GM18517 (cell line): ENCODE results near the gene DAB1.
"Not testable (repeated sequence)": the region's sequence is repeated elsewhere in the genome, so short reads cannot be mapped to it uniquely, and the experiment has no call there.

ENCODE experiments used
- ATAC-seq: cut with Tn5 transposase; IDR thresholded peaks from one replicate; pipeline ENCODE4 v1.9.1; 2021; ENCODE audit warnings: mild to moderate bottlenecking, moderate library complexity; ENCODE audit not compliant: unreplicated experiment

Gene DAB1

GRCh38 chr1:57362480-57362879, 61.4 kb downstream of the DAB1 start:
- no peak for ATAC-seq

DNA sequence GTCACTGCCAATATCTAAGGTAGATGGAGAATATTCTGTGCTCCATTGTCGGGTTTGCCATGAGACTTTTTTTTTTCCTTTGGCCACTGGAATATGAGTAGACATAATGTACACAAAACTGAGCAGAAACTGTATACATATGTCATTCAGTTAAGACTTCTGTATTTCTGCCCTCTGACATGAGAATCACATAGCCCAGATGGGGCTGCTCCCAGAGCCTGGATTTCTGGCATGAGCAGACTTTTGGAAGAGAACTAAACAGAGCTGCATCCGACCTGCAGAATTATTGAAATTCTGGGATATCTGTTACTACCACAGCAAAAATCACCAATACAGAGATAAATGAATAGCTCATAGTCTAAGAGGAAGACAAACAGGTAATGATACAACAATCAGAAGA, 62.3 kb downstream of the DAB1 start:
- no peak for ATAC-seq

GRCh38 chr1:57360846-57361407, 62.9 kb downstream of the DAB1 start:
- ATAC-seq = no peak

- ATAC-seq = no peak
Measured at GRCh38 chr1:57357462-57357861, 66.4 kb downstream of the DAB1 start.

DNA sequence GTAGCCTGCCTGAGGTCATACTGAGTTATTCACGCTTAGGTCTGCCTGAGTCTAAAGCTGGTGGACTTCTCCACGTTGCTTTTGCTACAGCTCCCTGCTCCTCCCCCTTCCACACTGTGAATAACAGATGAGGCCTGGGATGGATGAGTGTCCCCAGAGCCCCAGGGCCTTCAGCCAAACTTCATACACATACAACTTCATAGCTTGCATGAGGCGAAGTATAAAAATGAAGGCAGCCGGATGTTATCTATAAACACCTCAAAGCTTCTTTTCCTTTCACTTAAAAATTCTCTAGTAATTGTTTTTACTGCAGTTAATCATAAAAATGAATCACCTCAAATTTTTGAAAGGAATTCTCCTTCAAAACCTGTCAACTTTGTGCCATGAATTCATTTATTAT, 70.2 kb downstream of the DAB1 start:
- ATAC-seq = no peak

- ATAC-seq = no peak
Measured at GRCh38 chr1:57350610-57351009, 73.2 kb downstream of the DAB1 start.

- no peak for ATAC-seq
Measured at GRCh38 chr1:57348921-57349320, 74.9 kb downstream of the DAB1 start.

DNA sequence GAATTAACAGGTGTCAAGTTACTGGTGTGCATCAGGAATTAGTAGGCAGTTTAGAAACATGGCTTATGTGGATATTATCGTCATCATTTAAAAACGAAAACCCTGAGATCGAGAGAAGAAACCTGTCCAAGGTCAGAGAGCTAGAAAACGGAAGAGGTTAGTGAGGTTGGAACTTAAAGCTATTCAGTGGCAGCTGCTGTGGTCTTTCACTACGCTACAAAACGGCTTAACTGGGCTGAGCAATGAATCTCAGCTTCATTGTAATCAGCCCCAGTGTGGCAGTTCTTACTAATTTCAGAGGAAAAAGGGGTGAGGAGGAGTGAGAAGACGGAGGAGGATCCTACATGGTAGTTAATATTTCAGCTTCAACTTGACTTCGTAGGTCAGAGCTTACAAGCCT, 77.9 kb downstream of the DAB1 start:
- no peak for ATAC-seq

GRCh38 chr1:57344265-57344664, 79.6 kb downstream of the DAB1 start:
- ATAC-seq = no peak

- not testable (repeated sequence) for ATAC-seq
Measured at GRCh38 chr1:57343298-57343915, 80.5 kb downstream of the DAB1 start.

DNA sequence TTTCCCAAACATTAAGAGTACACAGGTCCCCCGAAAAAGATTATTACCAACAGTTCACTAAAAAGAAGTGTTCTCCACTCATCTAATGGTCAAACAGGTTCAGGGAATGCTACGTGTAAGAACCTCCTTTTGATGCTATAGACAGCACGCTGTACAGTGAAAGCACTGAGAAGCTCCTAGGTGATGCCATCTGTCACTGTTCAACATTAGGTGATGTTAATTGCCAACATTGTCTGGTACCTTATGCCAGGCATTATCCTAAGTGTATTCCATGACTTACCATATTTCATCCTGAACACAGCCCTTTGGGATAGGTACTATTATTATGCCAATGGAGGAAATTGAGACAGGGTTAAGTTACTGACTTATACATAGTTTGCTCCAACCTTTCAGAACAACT, 82.1 kb downstream of the DAB1 start:
- ATAC-seq = no peak

DNA sequence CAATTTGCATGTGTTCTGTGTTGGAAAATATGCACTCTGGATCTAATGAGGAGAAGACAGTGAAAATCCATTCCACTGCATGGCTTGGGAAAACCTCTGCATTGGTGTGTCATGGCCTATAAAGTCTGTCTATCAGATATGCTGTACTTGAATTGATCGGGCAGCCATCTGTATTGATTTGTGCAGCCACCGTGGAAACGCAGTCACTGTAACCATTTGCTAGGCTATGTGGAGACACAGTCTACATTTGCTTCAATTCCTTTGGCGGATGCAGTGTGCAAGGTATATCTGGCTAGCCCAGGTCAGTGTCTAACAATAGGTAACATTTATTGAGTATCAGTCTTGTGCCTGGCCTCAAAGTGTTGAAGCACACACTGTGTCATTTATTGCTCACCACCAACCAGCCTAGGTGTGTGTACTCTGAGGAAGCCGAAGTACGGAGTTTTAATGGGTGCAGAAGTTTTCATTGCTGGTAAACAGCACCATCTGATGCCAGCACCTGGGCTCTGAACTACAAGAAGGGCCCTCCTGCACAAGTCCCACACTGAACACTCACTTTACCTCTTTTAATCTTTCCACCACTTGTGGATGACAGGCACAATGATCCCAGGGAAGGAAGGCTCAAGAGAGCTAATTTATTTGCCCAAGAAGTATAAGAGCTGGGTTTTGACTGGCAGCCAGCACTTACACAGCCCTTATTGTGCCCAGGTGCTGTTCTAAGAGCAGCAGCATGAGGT, 83.4 kb downstream of the DAB1 start:
- no peak for ATAC-seq

DNA sequence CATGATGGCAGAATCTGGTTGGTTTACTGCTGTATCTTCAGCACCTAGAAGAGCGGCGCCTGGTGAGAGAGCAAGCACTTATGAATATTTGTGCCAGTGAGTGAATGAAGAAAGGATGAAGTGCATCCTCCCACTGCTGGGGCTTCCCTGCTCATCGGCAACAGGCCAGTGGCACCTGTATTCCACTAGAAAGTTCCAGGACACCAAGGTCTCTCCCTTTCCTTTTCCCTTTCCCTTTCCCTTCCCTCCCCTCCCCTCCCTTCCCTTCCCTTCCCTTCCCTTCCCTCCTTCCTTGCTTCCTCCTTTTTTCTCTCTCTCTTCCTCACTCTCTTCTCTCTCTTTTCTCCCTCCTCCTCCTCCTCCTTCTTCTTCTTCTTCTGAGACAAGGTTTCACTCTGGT, 86.2 kb downstream of the DAB1 start:
- no peak for ATAC-seq

- ATAC-seq = no peak
Measured at GRCh38 chr1:57336793-57337192, 87.1 kb downstream of the DAB1 start.

DNA sequence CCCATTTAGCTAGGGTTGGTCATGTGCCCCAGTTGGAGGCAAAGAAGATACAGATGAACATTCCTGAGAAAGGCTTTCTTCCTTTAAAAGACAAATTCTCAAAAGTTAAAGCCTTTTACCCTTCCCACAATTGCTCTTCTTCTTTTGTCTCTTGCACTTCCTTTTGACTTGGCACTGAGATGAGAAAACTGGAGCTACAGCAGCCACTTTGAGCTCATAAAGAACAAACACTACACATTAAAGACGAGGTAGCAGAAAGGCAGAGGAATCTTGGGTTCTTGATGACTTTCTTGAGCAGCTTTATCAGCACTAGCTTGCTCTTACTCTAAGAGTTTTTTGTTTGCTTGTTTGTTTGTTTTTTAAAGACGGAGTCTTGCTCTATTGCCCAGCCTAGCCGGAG, 92.2 kb downstream of the DAB1 start:
- no peak for ATAC-seq

DNA sequence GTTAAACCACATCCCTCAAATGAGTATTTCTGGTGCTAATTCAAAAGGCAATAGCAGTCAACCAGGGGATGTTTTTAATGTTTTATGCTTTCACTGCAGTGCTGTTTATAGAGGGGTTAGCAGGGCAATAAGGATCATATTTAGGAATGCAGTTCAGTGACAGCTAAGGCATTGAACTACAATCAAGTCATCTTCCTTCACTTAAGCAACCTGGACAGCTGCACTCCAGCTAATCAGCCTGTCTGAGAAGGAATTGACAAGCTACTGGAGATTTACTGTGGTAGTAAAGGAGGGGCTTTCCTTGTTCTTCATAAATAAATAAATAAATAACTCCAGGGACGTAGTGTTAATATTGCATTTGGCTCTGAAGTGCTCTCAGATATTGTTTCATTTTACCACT, 93.9 kb downstream of the DAB1 start:
- ATAC-seq = no peak

DNA sequence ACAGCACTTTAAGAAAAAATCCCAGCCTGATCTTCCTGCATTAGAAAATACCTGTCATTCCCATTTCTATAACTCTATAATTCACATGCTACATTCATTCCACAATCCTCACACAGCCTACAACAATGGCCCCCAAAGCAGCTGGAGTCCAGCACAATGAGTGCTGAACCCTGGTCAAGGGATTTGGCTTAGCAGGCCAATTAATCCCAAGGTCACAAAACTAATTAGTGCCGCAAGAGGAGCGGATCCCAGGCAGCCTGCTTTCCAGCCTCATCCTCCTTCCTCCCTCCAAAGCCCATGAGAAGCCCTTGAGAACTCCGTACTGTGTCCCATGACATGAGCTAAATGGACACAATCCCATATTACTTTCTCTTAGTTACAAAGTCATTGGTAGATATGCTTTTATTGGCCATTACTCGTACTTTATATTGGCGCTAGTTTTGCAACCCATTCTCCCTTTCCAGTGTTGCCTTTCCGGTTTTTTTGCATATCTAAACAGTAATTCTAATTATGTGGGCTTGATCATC, 94.8 kb downstream of the DAB1 start:
- no peak for ATAC-seq

DNA sequence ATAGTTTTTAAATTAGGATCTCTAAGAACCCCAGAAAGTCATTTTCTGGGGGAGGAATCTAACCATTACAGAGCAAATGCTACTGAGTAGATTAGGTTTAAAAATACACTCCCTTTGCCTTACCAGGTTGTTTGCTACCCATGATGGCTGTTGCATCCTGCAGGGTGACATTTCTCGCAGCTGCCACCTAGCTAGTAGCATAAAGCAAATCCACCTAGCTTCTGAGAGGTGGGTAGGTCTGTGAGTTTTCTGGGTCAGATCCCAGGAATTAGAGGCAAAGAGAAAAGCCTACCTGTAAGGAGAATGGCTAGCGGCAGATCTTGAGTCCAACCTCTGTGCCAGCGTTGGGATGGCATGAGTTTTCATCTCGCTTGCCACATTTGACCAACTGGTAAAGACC, 95.9 kb downstream of the DAB1 start:
- no peak for ATAC-seq

- no peak for ATAC-seq
Measured at GRCh38 chr1:57327336-57327735, 96.5 kb downstream of the DAB1 start.

- ATAC-seq = no peak
Measured at GRCh38 chr1:57325536-57325935, 98.3 kb downstream of the DAB1 start.

DNA sequence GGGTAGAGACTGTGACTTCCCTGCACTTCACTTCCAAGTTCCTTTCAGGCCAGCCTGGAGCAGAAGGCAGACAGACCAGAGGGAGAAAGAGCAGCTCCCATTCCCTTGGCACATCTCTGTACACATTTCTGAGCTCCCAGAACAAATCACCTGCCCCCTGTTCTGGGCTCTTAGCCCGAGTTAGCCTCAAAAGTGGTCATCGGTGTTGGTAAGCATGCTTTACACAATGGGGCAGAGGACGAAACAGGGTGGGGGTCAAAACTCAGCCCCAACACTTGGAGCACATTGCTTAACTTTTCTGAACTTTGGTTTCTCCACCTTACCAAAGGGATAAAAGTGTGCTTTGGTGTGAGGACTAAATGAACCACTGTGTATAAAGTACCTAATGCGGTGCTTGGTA, 98.7 kb downstream of the DAB1 start:
- ATAC-seq = no peak

DNA sequence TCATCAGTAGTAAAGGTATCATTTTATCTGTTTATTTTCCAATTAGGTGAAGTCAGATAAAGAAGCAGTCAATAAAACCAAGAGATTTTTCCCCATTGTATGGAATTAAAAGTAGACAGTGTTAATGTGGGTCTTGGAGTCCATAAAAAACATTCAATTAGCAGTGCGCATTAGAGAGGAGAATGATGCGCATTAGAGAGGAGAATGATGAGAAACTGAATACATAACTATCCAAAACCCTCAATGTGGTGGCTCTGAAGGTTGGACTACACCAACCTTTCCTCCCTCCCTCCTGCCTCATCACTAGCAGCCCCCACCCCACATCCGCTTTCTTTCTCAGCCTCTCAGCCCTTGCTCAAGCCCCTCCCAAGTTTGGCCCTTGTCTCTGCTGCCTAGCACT, 99.5 kb downstream of the DAB1 start:
- no peak for ATAC-seq
